Measurements from ENCODE around the gene KLF1. TPM values are rescaled to one million over a fixed set of nuclear protein-coding genes. Genes with fewer than 3 reads are reported as not detected.
A peak's percentile ranks its signal among the peaks of the same experiment; 100 is the strongest.
"Not testable (repeated sequence)": the region's sequence is repeated elsewhere in the genome, so short reads cannot be mapped to it uniquely, and the experiment has no call there.

KLF1 gene
- total RNA-seq, 2 experiments from 2014 or later, result 0.16 TPM; not detected in 1

DNA sequence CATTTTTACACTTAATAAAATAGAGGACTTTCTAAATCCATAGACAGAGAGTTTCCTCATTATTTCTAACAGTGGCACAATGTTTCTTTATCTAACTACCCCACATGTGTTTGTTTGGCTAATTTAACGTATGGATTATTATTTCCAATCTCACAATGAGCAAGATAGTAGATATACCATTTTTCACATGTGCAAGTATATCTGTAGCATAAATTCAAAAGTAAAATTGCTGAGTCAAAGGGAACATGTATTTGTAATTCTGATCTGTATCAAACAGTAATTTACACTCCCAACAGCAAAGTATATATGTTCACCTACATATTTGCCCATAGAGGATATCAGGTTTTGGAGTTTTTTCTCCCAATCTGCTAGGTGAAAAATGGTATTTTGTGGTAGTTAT lies 30.3 kb downstream of the KLF1 start:
- Histone ChIP-seq H3K4me1 (ENCODE audit: insufficient read depth, low read length, poor library complexity, severe bottlenecking) (no peaks in the 10 kb centered on the region), H4K20me1 (ENCODE audit: insufficient read depth, low read length) (no peaks in the 10 kb centered on the region), H3K36me3 (ENCODE audit: insufficient read depth, low read length) (peaks cover 12% of the 10 kb centered on the region; the same call in 1 of the 2 replicates), H3K9me2 (ENCODE audit: insufficient read depth, low read length) (no peaks in the 10 kb centered on the region), H2AFZ (ENCODE audit: low read length) (no peak overlapping the region), H3K9me3 (ENCODE audit: low read length) (no peaks in the 10 kb centered on the region), H3K79me2 (ENCODE audit: insufficient read depth, low read depth, low read length) (no peaks in the 10 kb centered on the region), H3K4me3 (ENCODE audit: low read depth, low read length, poor library complexity, severe bottlenecking) (no peak overlapping the region), H3K4me2 (ENCODE audit: low read length) (no peak overlapping the region), H3K27ac (ENCODE audit: low read depth, low read length, poor library complexity, severe bottlenecking) (no peak overlapping the region)
- no TSS peak for BruUV-seq (replicated peaks)
- no peak for DNase-seq (ENCODE audit: low spot score)
- intact Hi-C loops (cut with micrococcal nuclease; ENCODE audit: unreplicated experiment), result no loop called here
- TF ChIP-seq, protein P1, sequence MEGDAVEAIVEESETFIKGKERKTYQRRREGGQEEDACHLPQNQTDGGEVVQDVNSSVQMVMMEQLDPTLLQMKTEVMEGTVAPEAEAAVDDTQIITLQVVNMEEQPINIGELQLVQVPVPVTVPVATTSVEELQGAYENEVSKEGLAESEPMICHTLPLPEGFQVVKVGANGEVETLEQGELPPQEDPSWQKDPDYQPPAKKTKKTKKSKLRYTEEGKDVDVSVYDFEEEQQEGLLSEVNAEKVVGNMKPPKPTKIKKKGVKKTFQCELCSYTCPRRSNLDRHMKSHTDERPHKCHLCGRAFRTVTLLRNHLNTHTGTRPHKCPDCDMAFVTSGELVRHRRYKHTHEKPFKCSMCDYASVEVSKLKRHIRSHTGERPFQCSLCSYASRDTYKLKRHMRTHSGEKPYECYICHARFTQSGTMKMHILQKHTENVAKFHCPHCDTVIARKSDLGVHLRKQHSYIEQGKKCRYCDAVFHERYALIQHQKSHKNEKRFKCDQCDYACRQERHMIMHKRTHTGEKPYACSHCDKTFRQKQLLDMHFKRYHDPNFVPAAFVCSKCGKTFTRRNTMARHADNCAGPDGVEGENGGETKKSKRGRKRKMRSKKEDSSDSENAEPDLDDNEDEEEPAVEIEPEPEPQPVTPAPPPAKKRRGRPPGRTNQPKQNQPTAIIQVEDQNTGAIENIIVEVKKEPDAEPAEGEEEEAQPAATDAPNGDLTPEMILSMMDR (conservative IDR thresholded peaks at IDR 0.05; ENCODE audit: low read length), result no peak
- TF ChIP-seq EZH2phosphoT487 (IDR thresholded peaks at IDR 0.05; ENCODE audit: borderline replicate concordance, low read depth, low read length), result no peak
- ChIA-PET POLR2A (no interaction called here), CTCF (ENCODE audit: unreplicated experiment) (no interaction called here)

DNA sequence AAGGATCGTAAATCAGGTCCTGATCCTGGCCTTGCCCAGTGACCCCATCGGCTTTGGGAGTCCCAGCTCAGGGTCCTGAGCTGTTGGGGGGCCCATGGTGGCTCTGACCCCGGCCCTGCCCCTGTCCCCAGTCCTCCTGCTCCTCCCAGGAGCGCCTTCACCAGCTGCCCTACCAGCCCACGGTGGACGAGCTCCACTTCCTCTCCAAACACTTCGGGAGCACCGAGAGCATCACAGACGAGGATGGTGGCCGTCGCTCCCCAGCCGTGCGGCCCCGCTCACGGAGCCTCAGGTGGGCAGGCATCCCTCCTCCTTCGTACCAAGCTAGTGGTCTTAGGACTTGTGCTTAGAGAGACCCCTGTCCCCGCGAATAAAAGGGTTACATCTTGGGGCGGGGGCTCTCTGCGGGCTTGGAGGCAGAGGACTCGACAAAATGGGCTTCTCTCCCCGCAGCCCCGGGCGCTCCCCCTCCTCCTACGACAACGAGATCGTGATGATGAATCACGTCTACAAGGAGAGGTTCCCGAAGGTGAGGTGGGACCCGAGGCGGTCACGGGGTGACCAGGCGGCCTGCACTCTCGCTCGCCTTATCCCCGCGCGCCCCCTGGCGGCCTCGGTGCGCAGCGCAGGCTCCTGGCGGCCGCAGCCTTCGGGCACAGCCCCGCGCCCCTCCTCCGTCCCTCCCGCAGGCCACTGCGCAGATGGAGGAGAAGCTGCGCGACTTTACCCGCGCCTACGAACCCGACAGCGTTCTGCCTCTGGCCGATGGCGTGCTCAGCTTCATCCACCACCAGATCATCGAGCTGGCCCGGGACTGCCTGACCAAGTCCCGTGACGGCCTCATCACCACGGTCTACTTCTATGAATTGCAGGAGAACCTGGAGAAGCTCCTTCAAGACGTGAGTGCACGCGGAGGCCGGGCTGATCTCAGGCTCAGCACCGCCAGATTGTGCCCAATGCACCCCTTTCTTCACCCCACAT lies 39.6 kb downstream of the KLF1 start:
- H3K4me2 ChIP-seq (ENCODE audit: low read length), result peak overlapping the region; percentile 39; the same call in 1 of the 2 replicates
- POLR2A ChIA-PET, result interaction anchor here (0.6 kb wide), 1 partner anchor 445 kb away, joined by 6 read pairs; no protein-coding TSS in a partner anchor
- CTCF ChIA-PET (ENCODE audit: unreplicated experiment), result interaction anchor here (0.5 to 0.8 kb wide), 2 partner anchors 19 to 77 kb away, joined by 3 to 4 read pairs; no protein-coding TSS in a partner anchor

DNA sequence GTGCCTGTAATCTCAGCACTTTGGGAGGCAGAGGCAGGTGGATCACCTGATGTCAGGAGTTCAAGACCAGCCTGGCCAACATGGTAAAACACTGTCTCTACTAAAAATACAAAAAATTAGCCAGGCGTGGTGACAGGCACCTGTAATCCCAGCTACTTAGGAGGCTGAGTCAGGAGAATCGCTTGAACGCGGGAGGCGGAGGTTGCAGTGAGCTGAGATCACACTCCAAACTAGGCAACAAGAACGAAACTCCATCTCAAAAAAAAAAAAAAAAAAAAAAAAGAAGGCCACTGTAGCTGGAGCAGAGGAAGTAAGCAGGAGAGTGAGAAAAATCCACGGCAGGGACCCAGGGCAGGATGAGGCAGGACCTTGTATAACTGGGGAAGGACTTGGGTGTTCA lies 40.4 kb downstream of the KLF1 start:
- H3K36me3 ChIP-seq (ENCODE audit: insufficient read depth, low read length), result peaks cover 12% of the 10 kb centered on the region
- not testable (repeated sequence) for DNase-seq (ENCODE audit: low spot score); H3K4me2 ChIP-seq (ENCODE audit: low read length); H3K9me2 ChIP-seq (ENCODE audit: insufficient read depth, low read length); H3K27ac ChIP-seq (ENCODE audit: low read depth, low read length, poor library complexity, severe bottlenecking); H3K9me3 ChIP-seq (ENCODE audit: low read length); H2AFZ ChIP-seq (ENCODE audit: low read length); H3K4me3 ChIP-seq (ENCODE audit: low read depth, low read length, poor library complexity, severe bottlenecking); H3K79me2 ChIP-seq (ENCODE audit: insufficient read depth, low read depth, low read length); BruUV-seq (replicated peaks); H4K20me1 ChIP-seq (ENCODE audit: insufficient read depth, low read length); H3K4me1 ChIP-seq (ENCODE audit: insufficient read depth, low read length, poor library complexity, severe bottlenecking)
- CTCF ChIA-PET (ENCODE audit: unreplicated experiment), result interaction anchor here (0.6 kb wide), 1 partner anchor 62 kb away, joined by 4 read pairs; no protein-coding TSS in a partner anchor
- intact Hi-C loops (cut with micrococcal nuclease; ENCODE audit: unreplicated experiment), result loop anchor here (2.0 kb wide), 1 partner anchor 80 kb away; no protein-coding TSS in a partner anchor
- POLR2A ChIA-PET, result interaction anchor here (0.6 kb wide), 1 partner anchor 444 kb away, joined by 6 read pairs; no protein-coding TSS in a partner anchor

More for the DNA sequence above, 39.6 kb downstream of the KLF1 start:
- H3K9me3 ChIP-seq (ENCODE audit: low read length), result no peaks in the 10 kb centered on the region
- peaks cover 12% of the 10 kb centered on the region for H3K36me3 ChIP-seq (ENCODE audit: insufficient read depth, low read length)
- no peak overlapping the region for H2AFZ ChIP-seq (ENCODE audit: low read length)
- H3K9me2 ChIP-seq (ENCODE audit: insufficient read depth, low read length), result no peaks in the 10 kb centered on the region
- H3K27ac ChIP-seq (ENCODE audit: low read depth, low read length, poor library complexity, severe bottlenecking), result no peak overlapping the region
- no peaks in the 10 kb centered on the region for H4K20me1 ChIP-seq (ENCODE audit: insufficient read depth, low read length)
- DNase-seq (ENCODE audit: low spot score), result peak; percentile 68
- intact Hi-C loops (cut with micrococcal nuclease; ENCODE audit: unreplicated experiment), result loop anchor here (2.0 kb wide), 1 partner anchor 81 kb away; no protein-coding TSS in a partner anchor
- H3K79me2 ChIP-seq (ENCODE audit: insufficient read depth, low read depth, low read length), result no peaks in the 10 kb centered on the region
- no peak overlapping the region for H3K4me3 ChIP-seq (ENCODE audit: low read depth, low read length, poor library complexity, severe bottlenecking)
- no TSS peak for BruUV-seq (replicated peaks)
- no peaks in the 10 kb centered on the region for H3K4me1 ChIP-seq (ENCODE audit: insufficient read depth, low read length, poor library complexity, severe bottlenecking)
- TF ChIP-seq, protein P1 (conservative IDR thresholded peaks at IDR 0.05; ENCODE audit: low read length), result peak; percentile 96
- TF ChIP-seq EZH2phosphoT487 (IDR thresholded peaks at IDR 0.05; ENCODE audit: borderline replicate concordance, low read depth, low read length), result no peak

Measured in OCI-LY7 (cell line).